K562 (cell line): ENCODE measurements around the gene ESCO1. TPM values are rescaled to one million over a fixed set of nuclear protein-coding genes. Genes with fewer than 3 reads are reported as not detected.

Experiments
- ATAC-seq: fragments of 200-7000 bp; cut with Tn5 transposase; 3 replicates; pipeline ENCODE4 v1.9.1; 2020; ENCODE audit warnings: moderate library complexity
- BruUV-seq: library from RNA; stranded (reverse); fragments of 400-500 nt; replicated peaks from 2 replicates; lab custom pipeline; 2021; lab: Mats Ljungman, UMichigan
- CTCF ChIA-PET: fragments of 300-600 bp; formaldehyde crosslinking; extraction: SDS; loops from one replicate; lab custom pipeline; 2021; ENCODE audit warnings: low intra/inter-chr PET ratio; lab: Yijun Ruan, JAX
- POLR2A ChIA-PET: fragments of 300-600, 350-650 bp; sonication (Branson Sonifier 250); formaldehyde crosslinking; extraction: SDS; loops from one replicate; lab custom pipeline; 2021; ENCODE audit warnings: antibody characterized with exemption, inconsistent platforms; lab: Yijun Ruan, JAX
- DNase-seq, 4 experiments: peaks; one replicate each; pipeline versions ENCODE4 v3.0.0 to v3.0.0-alpha.2; 2011 to 2018; ENCODE audit warnings: low spot score in 3 of 4, mixed read lengths in 3 of 4; ENCODE audit errors: extremely low read depth in 1 of 4
- FAIRE-seq: peaks from 2 replicates; lab custom pipeline; 2011; peaks lifted over from hg19 to GRCh38; lab: Jason Lieb, UNC
- H2AFZ ChIP-seq: 2 replicates; pipeline ENCODE4 v1.6.0; 2011; ENCODE audit warnings: low read depth, low read length, control low read depth, inconsistent platforms
- H3K27ac ChIP-seq: fragments of 200-600 bp; 3 replicates; pipeline ENCODE4 v1.8.0; 2011; ENCODE audit warnings: low read depth, mild to moderate bottlenecking, control low read depth, inconsistent platforms, low read length, moderate library complexity, mixed read lengths; ENCODE audit errors: extremely low read depth
- H3K27me3 ChIP-seq, 2 experiments: fragments of 300-600 bp in 1 of 2; 2 replicates in 1 of 2; 3 replicates in 1 of 2; pipeline versions ENCODE4 v1.6.0 to v1.8.0; 2011; ENCODE audit warnings: inconsistent platforms in 2 of 2, low read length in 2 of 2, mild to moderate bottlenecking in 1 of 2, mixed read lengths in 1 of 2, moderate library complexity in 1 of 2; ENCODE audit not compliant: control insufficient read depth in 2 of 2, insufficient read depth in 2 of 2
- H3K36me3 ChIP-seq: fragments of 300-600 bp; 3 replicates; pipeline ENCODE4 v1.8.0; 2011; ENCODE audit warnings: mild to moderate bottlenecking, low read length, inconsistent platforms; ENCODE audit not compliant: control insufficient read depth, insufficient read depth
- H3K4me1 ChIP-seq, 2 experiments: fragments of 200-600 bp in 1 of 2; replicated peaks in 1 of 2; 2 replicates in 1 of 2; 3 replicates in 1 of 2; pipeline versions ENCODE4 v1.5.1 to v1.8.0; 2011; ENCODE audit warnings: inconsistent platforms in 2 of 2, low read length in 2 of 2, mild to moderate bottlenecking in 1 of 2, mixed read lengths in 1 of 2, moderate library complexity in 1 of 2; ENCODE audit not compliant: control insufficient read depth in 2 of 2, insufficient read depth in 2 of 2
- H3K4me2 ChIP-seq: 2 replicates; pipeline ENCODE4 v1.6.1; 2011; ENCODE audit warnings: low read length, control low read depth, inconsistent platforms, mixed read lengths; ENCODE audit not compliant: insufficient read depth
- H3K4me3 ChIP-seq: fragments of 200-600 bp; sonication (generic), shearing (Covaris generic); 2 replicates; pipeline ENCODE4 v1.5.1; 2016; ENCODE audit warnings: control low read depth, inconsistent platforms
- H3K79me2 ChIP-seq: fragments of 200-600 bp; 3 replicates; pipeline ENCODE4 v1.8.0; 2011; ENCODE audit warnings: low read length, inconsistent platforms; ENCODE audit not compliant: control insufficient read depth, insufficient read depth
- H3K9ac ChIP-seq, 2 experiments: 2 replicates each; pipeline versions ENCODE4 v1.6.0 to v1.6.1; 2011; ENCODE audit warnings: low read depth in 2 of 2, low read length in 2 of 2, control low read depth in 1 of 2, inconsistent platforms in 1 of 2, mild to moderate bottlenecking in 1 of 2, mixed read lengths in 1 of 2; ENCODE audit not compliant: insufficient read depth in 1 of 2
- H3K9me1 ChIP-seq: one replicate; pipeline ENCODE4 v1.6.0; 2011; ENCODE audit warnings: inconsistent platforms, mild to moderate bottlenecking, low read length, moderate library complexity; ENCODE audit not compliant: control insufficient read depth, insufficient read depth
- H3K9me3 ChIP-seq: replicated peaks from 2 replicates; pipeline ENCODE4 v1.5.1; 2011; ENCODE audit warnings: low read depth, low read length, inconsistent platforms; ENCODE audit not compliant: control insufficient read depth, insufficient read depth
- H4K20me1 ChIP-seq: replicated peaks from 2 replicates; pipeline ENCODE4 v1.6.1; 2011; ENCODE audit warnings: low read length, inconsistent platforms, mixed read lengths; ENCODE audit not compliant: control insufficient read depth, insufficient read depth
- AFF4 ChIP-seq: sonication (generic); formaldehyde crosslinking; IDR thresholded peaks from 2 replicates; pipeline ENCODE4 v1.8.0; 2023; ENCODE audit warnings: mild to moderate bottlenecking, missing genetic modification reagents
- CXXC5 ChIP-seq: fragments of 250-450 bp; sonication (Bioruptor Pico); IDR thresholded peaks from 2 replicates; pipeline ENCODE4 v1.8.0; 2022; ENCODE audit warnings: inconsistent platforms, mild to moderate bottlenecking, moderate library complexity
- EZH2 ChIP-seq: IDR thresholded peaks from 2 replicates; pipeline ENCODE4 v1.6.1; 2012; ENCODE audit warnings: low read depth, mild to moderate bottlenecking, inconsistent platforms, low read length, borderline replicate concordance
- MECOM ChIP-seq: fragments of 250-450 bp; sonication (Bioruptor Pico); IDR thresholded peaks from 2 replicates; pipeline ENCODE4 v1.8.0; 2022; ENCODE audit warnings: inconsistent platforms
- NCOA6 ChIP-seq: fragments of 450-650 bp; IDR thresholded peaks from 2 replicates; pipeline ENCODE4 v1.6.1; 2017; ENCODE audit warnings: mild to moderate bottlenecking
- PATZ1 ChIP-seq: fragments of 250-450 bp; sonication (Bioruptor Pico); IDR thresholded peaks from 2 replicates; pipeline ENCODE4 v1.5.0; 2020; ENCODE audit warnings: mild to moderate bottlenecking, borderline replicate concordance
- RFX1 ChIP-seq: fragments of 450-650 bp; IDR thresholded peaks from 2 replicates; pipeline ENCODE4 v1.6.1; 2016; ENCODE audit warnings: mild to moderate bottlenecking, moderate library complexity
- SMARCA5 ChIP-seq: fragments of 450-650 bp; IDR thresholded peaks from 2 replicates; pipeline ENCODE4 v1.6.1; 2016
- TEAD1 ChIP-seq, 2 experiments: fragments of 450-650 bp in 1 of 2; sonication (generic) in 1 of 2; formaldehyde crosslinking; IDR thresholded peaks; 2 replicates each; pipeline versions ENCODE4 v1.4.0 to v1.8.0; 2020 to 2022; ENCODE audit warnings: mild to moderate bottlenecking in 2 of 2, missing genetic modification reagents in 1 of 2
- YY1 ChIP-seq, 3 experiments: IDR thresholded peaks; 2 replicates each; pipeline ENCODE4 v1.6.1; 2011; ENCODE audit warnings: low read length in 2 of 3, mild to moderate bottlenecking in 2 of 3, moderate library complexity in 2 of 3, borderline replicate concordance in 1 of 3, control low read depth in 1 of 3, low read depth in 1 of 3; ENCODE audit not compliant: insufficient read depth in 3 of 3, insufficient replicate concordance in 2 of 3, control insufficient read depth in 1 of 3, insufficient read length in 1 of 3; ENCODE audit errors: extremely low read depth in 1 of 3
- ZNF232 ChIP-seq: sonication (generic); formaldehyde crosslinking; IDR thresholded peaks from 2 replicates; pipeline ENCODE4 v1.8.0; 2022; ENCODE audit warnings: mild to moderate bottlenecking, missing genetic modification reagents
- ZNF511 ChIP-seq: sonication (generic); formaldehyde crosslinking; IDR thresholded peaks from 2 replicates; pipeline ENCODE4 v1.8.0; 2022; ENCODE audit warnings: mild to moderate bottlenecking, missing genetic modification reagents
- ZNF57 ChIP-seq: fragments of 450-650 bp; formaldehyde crosslinking; IDR thresholded peaks from 2 replicates; pipeline ENCODE4 v1.4.0; 2020; ENCODE audit warnings: mild to moderate bottlenecking, moderate library complexity
- ZSCAN29 ChIP-seq: fragments of 450-650 bp; IDR thresholded peaks from 2 replicates; pipeline ENCODE4 v1.6.1; 2017
- in situ Hi-C: fragments of 300-500 bp; cut with MboI; formaldehyde crosslinking; loops from 4 replicates; pipeline ENCODE4 v1.15.0; 2018; ENCODE audit warnings: inconsistent platforms, mixed read lengths
- intact Hi-C: fragments of 100-400 bp; cut with micrococcal nuclease; formaldehyde crosslinking; loops from 2 replicates; pipeline ENCODE4 v1.14.2; 2022
- polyA plus RNA-seq, 8 experiments: library from polyadenylated mRNA; depleted of rRNA in 4 of 8; stranded (reverse) in 5 of 8; unstranded in 3 of 8; fragments of >200 nt; fragmentation: Nextera tagmentation in 2 of 8; fragmentation: Illumina TruSeq in 1 of 8; extraction: Ambion mirVana in 2 of 8; extraction: Trizol in 1 of 8; gene quantifications; 2 replicates each; pipeline versions ENCODE4 v1.2.1 to v1.2.3, GENCODE V29; 2011 to 2014; ENCODE audit warnings: inconsistent platforms in 1 of 8, missing spikeins in 1 of 8
- total RNA-seq, 7 experiments: library from RNA; depleted of rRNA in 6 of 7; stranded (reverse); fragments of >200 nt in 6 of 7; fragmentation: Illumina TruSeq in 2 of 7; extraction: Trizol in 2 of 7; gene quantifications; 2 replicates each; pipeline versions ENCODE4 v1.2.1 to v1.2.3, GENCODE V29; 2011 to 2021; ENCODE audit warnings: low replicate concordance in 1 of 7
- TF ChIP-seq, protein P1 (sequence below): fragments of 450-650 bp; formaldehyde crosslinking; IDR thresholded peaks from 2 replicates; pipeline ENCODE4 v1.4.0; 2022; ENCODE audit warnings: mild to moderate bottlenecking, moderate library complexity

Gene ESCO1
- total and polyA plus RNA-seq, 9 of the 15 experiments (the other 6 are each of a cell fraction or from before 2014, with no cell fraction given), result 15.0 to 31.3 (median 19.6) TPM

- TF ChIP-seq, protein P1, sequence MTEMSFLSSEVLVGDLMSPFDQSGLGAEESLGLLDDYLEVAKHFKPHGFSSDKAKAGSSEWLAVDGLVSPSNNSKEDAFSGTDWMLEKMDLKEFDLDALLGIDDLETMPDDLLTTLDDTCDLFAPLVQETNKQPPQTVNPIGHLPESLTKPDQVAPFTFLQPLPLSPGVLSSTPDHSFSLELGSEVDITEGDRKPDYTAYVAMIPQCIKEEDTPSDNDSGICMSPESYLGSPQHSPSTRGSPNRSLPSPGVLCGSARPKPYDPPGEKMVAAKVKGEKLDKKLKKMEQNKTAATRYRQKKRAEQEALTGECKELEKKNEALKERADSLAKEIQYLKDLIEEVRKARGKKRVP, result no peak
- no peak for TF ChIP-seq ZNF57 (CRISPR knock-in tag)
- no peak for TF ChIP-seq RFX1
- no peak for TF ChIP-seq MECOM (CRISPR knock-in tag)
- TF ChIP-seq AFF4, result no peak
- TF ChIP-seq ZSCAN29, result no peak
- TF ChIP-seq, all 486 proteins: peak for 0
These were observed 24.8 kb downstream of the ESCO1 start (continued) for GRCh38 chr18:21575656-21576055.

DNA sequence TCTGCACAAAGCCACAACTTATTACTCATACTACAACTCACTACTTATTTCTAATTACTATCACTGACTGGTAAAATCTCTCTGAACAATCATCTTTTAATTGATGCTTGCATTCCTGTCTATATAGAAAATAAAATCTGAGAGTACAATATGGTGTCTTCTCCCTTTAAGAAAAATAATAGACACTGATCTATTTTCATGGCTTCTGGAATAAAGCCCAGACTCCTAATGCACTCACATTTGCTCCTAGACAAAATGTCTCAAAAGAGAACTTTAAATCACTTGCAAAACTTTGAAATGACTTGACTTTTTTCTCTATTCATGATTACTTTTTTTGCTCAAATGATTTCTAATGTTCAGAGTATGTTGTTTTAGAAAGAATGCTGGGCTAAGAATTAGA lies 28.7 kb downstream of the ESCO1 start:
- H3K27ac ChIP-seq, result no peak overlapping the region
- in situ Hi-C loops (no loop called here), intact Hi-C loops (no loop called here)
- no peaks in the 10 kb centered on the region for H3K9me3 ChIP-seq
- H3K4me2 ChIP-seq, result no peak overlapping the region
- H2AFZ ChIP-seq, result no peak overlapping the region
- no peaks in the 10 kb centered on the region for H3K27me3 ChIP-seq
- BruUV-seq, result no TSS peak
- no peaks in the 10 kb centered on the region for H3K79me2 ChIP-seq
- H3K9me1 ChIP-seq, result no peaks in the 10 kb centered on the region
- H3K9ac ChIP-seq, result no peak overlapping the region
- no peak overlapping the region for H3K4me3 ChIP-seq
- peaks cover 75% of the 10 kb centered on the region; the same call in 2 of the 3 replicates for H3K36me3 ChIP-seq
- DNase-seq (no peak), FAIRE-seq (no peak), ATAC-seq (no peak)
- no peaks in the 10 kb centered on the region for H4K20me1 ChIP-seq
- CTCF ChIA-PET, result no interaction called here
- POLR2A ChIA-PET, result no interaction called here
- no peaks in the 10 kb centered on the region for H3K4me1 ChIP-seq
- no peak for TF ChIP-seq ZNF511 (CRISPR knock-in tag)
- no peak for TF ChIP-seq TEAD1 (CRISPR knock-in tag; IDR thresholded peaks at IDR 0.05)
- TF ChIP-seq YY1 (IDR thresholded peaks at IDR 0.05; ENCODE audit: borderline replicate concordance in 1 of 3, control insufficient read depth in 1 of 3, extremely low read depth in 1 of 3, insufficient read depth in 3 of 3, insufficient read length in 1 of 3, insufficient replicate concordance in 2 of 3, low read depth in 1 of 3, low read length in 2 of 3), result no peak
- no peak for TF ChIP-seq SMARCA5
- TF ChIP-seq ZNF232 (CRISPR knock-in tag), result no peak
- no peak for TF ChIP-seq NCOA6
- no peak for TF ChIP-seq PATZ1 (CRISPR knock-in tag)
- TF ChIP-seq EZH2, result no peak
- no peak for TF ChIP-seq CXXC5 (CRISPR knock-in tag)
